ENCODE results near the gene TEDC1.

The TEDC1 gene

DNA sequence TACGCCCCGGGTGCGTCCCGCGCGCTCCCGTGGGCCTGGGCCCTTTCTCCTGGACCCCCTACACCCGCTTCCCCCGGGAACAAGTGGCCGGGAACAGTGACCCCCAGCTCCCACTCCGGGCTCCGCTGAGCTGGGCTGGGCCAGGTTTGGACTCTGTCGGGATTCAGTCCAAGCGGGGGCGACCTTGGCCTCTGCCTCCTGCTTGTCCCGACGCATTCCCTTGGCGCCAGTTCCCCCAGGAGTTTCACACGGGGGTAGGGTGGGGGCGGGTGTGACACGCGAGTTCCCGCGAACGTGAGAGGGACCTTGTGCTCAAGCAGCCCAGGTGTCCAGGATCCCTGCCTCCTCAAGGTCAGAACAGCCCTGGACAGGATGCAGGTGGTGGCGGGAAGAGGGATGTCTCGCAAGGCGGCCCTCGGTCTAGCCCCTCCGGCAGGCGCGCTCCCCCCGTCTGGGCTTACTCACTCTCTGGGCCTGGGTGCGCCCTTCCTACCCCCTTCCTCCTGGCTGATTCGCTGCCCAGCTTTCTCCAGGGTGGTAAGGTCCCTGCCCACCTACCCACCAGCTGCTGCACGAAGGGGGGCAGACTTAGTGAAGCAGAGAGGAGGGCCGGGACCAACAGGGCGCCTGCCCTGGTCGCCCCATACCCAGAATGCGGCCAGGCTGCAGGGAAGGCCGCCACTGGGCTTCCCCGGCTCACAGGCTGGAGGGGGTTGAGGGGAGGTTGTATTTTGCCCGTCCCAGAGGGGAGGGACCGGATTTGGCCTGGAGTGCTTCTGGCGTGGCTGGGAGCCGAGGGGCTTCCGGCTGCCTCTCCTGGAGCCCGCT is 15.6 kb upstream of the TEDC1 start (continued):
- TF ChIP-seq RARB (CRISPR knock-in tag; IDR thresholded peaks at IDR 0.05) (no peak), GLIS3 (CRISPR knock-in tag; IDR thresholded peaks at IDR 0.05) (no peak), ZFP3 (CRISPR knock-in tag; IDR thresholded peaks at IDR 0.05) (no peak), ZNF70 (CRISPR knock-in tag; IDR thresholded peaks at IDR 0.05) (no peak), ISL1 (CRISPR knock-in tag; IDR thresholded peaks at IDR 0.05) (no peak)
- TF ChIP-seq, protein P1, sequence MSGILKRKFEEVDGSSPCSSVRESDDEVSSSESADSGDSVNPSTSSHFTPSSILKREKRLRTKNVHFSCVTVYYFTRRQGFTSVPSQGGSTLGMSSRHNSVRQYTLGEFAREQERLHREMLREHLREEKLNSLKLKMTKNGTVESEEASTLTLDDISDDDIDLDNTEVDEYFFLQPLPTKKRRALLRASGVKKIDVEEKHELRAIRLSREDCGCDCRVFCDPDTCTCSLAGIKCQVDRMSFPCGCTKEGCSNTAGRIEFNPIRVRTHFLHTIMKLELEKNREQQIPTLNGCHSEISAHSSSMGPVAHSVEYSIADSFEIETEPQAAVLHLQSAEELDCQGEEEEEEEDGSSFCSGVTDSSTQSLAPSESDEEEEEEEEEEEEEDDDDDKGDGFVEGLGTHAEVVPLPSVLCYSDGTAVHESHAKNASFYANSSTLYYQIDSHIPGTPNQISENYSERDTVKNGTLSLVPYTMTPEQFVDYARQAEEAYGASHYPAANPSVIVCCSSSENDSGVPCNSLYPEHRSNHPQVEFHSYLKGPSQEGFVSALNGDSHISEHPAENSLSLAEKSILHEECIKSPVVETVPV (CRISPR knock-in tag; IDR thresholded peaks at IDR 0.05) = no peak

DNA sequence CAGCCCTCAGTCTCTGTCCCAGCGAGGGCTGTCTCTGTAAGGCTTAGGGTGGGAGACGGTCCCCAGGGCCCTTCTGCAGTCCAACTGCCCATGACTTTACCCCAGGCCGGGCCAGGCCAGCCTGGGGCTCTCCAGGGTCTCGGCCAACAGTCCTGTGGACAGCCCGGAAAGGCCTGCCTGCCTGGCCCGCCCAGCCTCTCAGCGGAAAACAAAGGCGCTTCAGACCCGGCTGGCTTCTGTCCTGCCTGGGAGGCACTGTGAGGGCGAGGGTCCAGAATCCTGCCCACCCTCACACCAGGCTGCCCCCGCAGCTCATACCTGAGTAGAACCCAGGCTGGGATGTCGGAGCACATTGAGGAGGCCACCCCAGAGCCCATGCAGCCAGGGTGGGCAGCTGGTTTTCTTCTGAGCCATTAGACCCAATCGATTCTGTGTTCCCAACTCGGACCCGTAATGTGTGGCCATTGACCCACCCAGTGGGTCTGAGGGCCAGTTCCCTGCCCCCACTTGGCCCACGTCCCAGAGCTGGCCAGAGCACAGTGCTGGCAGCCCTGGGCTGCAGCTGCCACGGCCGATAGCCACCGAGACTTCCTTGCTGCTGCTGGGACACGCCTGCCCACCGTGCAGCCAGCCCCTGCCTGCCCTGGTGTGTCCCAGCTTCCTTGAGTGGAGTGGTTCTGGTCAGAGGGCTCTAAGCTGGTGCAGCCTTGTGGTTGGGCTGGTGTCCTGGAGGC is 14.8 kb upstream of the TEDC1 start:
- TF ChIP-seq TCF4 (CRISPR knock-in tag; IDR thresholded peaks at IDR 0.05; ENCODE audit: borderline replicate concordance) (0 out of 2 replicates have a peak, but pooled peaks have one; percentile 24), ZNF8 (CRISPR knock-in tag; IDR thresholded peaks at IDR 0.05) (no peak)
- peak; percentile 16 for ATAC-seq

DNA sequence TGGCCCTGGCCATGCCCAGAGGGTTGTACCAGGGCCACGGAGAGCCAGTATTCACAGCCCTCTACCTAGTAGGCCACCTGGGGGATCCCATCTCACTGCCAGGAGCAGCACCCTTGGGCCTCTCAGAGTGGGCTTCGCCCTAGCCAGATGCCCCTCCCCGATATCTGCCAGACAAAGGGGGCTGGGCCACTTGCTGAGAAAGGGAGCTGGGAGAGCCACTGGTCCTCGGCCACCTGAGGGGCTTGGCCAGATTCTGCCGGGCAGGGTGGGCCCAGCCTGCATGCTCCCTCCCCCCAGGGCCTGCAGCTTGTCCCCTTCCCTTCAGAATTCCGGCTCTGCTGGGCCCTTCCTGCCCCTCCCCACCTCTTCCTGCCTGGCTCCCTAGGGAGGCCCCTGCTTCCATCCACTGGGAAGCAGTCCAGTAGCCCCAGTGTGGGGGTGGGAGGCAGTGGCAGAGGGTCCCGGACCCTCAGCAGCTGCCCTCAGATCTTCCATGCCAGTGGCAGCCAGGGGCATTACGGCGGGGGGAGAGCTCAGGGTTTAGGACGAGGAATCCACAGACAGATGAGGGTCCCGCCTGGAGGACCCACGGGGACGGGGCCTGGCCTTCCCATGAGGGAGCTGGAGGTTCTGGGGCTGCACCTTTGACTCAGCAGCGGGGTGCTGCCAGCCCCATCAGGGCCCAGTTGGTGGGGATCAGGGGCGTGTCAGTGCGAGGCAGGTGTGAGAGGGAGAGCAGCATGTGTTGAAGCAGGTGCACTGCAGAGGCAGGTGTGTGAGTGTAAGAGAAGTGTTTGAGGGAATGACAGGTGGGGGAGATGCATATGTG is 14.0 kb upstream of the TEDC1 start:
- TF ChIP-seq ZNF565 (CRISPR knock-in tag; conservative IDR thresholded peaks at IDR 0.05; ENCODE audit: low read depth) (no peak), ZFP30 (CRISPR knock-in tag; IDR thresholded peaks at IDR 0.05) (no peak), RARB (CRISPR knock-in tag; IDR thresholded peaks at IDR 0.05) (no peak), OSR1 (CRISPR knock-in tag; IDR thresholded peaks at IDR 0.05) (no peak)
- TF ChIP-seq, protein P2, sequence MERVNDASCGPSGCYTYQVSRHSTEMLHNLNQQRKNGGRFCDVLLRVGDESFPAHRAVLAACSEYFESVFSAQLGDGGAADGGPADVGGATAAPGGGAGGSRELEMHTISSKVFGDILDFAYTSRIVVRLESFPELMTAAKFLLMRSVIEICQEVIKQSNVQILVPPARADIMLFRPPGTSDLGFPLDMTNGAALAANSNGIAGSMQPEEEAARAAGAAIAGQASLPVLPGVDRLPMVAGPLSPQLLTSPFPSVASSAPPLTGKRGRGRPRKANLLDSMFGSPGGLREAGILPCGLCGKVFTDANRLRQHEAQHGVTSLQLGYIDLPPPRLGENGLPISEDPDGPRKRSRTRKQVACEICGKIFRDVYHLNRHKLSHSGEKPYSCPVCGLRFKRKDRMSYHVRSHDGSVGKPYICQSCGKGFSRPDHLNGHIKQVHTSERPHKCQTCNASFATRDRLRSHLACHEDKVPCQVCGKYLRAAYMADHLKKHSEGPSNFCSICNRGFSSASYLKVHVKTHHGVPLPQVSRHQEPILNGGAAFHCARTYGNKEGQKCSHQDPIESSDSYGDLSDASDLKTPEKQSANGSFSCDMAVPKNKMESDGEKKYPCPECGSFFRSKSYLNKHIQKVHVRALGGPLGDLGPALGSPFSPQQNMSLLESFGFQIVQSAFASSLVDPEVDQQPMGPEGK (CRISPR knock-in tag; IDR thresholded peaks at IDR 0.05; ENCODE audit: borderline replicate concordance) = no peak
- TF ChIP-seq, protein P3, sequence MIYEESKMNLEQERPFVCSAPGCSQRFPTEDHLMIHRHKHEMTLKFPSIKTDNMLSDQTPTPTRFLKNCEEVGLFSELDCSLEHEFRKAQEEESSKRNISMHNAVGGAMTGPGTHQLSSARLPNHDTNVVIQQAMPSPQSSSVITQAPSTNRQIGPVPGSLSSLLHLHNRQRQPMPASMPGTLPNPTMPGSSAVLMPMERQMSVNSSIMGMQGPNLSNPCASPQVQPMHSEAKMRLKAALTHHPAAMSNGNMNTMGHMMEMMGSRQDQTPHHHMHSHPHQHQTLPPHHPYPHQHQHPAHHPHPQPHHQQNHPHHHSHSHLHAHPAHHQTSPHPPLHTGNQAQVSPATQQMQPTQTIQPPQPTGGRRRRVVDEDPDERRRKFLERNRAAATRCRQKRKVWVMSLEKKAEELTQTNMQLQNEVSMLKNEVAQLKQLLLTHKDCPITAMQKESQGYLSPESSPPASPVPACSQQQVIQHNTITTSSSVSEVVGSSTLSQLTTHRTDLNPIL (CRISPR knock-in tag; IDR thresholded peaks at IDR 0.05; ENCODE audit: low read depth) = no peak
- no peak for ATAC-seq

DNA sequence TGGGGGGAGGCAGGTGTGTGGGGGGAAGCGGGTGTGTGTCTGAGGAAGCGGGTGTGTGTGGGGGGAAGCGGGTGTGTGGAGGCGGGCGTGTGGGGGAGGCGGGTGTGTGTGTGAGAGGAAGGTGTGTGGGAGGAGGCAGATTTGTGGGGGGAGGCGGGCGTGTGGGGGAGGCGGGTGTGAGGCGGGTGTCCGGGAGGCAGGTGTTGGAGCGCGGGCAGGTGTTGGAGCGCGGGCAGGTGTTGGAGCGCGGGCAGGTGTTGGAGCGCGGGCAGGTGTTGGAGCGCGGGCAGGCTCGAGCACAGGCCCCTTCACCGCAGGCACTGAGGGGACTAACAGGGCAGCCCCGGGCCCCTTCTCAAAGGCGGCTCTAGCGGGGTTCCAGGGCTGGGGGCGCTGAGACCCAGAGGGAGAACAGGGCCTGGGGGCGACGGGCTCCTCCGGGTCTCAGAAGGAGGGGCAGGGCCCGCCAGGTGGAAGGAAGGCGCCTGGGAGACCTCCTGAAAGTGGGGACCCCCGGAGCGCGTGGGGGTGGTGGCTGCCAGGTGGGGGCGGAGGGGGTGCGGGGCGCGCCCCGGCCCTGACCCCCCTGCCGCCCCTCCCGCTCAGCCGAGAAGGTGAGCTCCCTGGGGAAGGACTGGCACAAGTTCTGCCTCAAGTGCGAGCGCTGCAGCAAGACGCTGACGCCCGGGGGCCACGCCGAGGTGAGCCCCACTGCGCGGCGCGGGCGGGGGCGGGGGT is 13.2 kb upstream of the TEDC1 start:
- TF ChIP-seq ZFP30 (CRISPR knock-in tag; IDR thresholded peaks at IDR 0.05) = no peak
- TF ChIP-seq ZNF8 (CRISPR knock-in tag; IDR thresholded peaks at IDR 0.05) = no peak
- no peak for TF ChIP-seq ZC3H10 (CRISPR knock-in tag; IDR thresholded peaks at IDR 0.05)
- no peak for TF ChIP-seq TCF4 (CRISPR knock-in tag; IDR thresholded peaks at IDR 0.05; ENCODE audit: borderline replicate concordance)
- TF ChIP-seq RARB (CRISPR knock-in tag; IDR thresholded peaks at IDR 0.05) = no peak
- no peak for TF ChIP-seq GLIS3 (CRISPR knock-in tag; IDR thresholded peaks at IDR 0.05)
- TF ChIP-seq, protein P2 (CRISPR knock-in tag; IDR thresholded peaks at IDR 0.05; ENCODE audit: borderline replicate concordance) = no peak
- TF ChIP-seq, protein P1 (CRISPR knock-in tag; IDR thresholded peaks at IDR 0.05) = no peak
- TF ChIP-seq CSDC2 (CRISPR knock-in tag; IDR thresholded peaks at IDR 0.05) = no peak
- TF ChIP-seq OSR1 (CRISPR knock-in tag; IDR thresholded peaks at IDR 0.05) = no peak
- TF ChIP-seq ISL1 (CRISPR knock-in tag; IDR thresholded peaks at IDR 0.05) = no peak
- no peak for ATAC-seq

Measured in SK-N-SH treated with all-trans-retinoic acid at 6 μM for 48 hours (cell line).